GM19238 (cell line): ENCODE measurements around the gene FLACC1.
"Not testable (repeated sequence)": the region's sequence is repeated elsewhere in the genome, so short reads cannot be mapped to it uniquely, and the experiment has no call there.

Source experiments
- DNase-seq: peaks from one replicate; pipeline ENCODE4 v3.0.0; 2011; ENCODE audit warnings: low spot score; ENCODE audit not compliant: insufficient read length

The FLACC1 gene

GRCh38 chr2:201349601-201350000 is 7.5 kb downstream of the FLACC1 start:
- DNase-seq = no peak

- DNase-seq = no peak
Observed at GRCh38 chr2:201348758-201349157, 8.4 kb downstream of the FLACC1 start.

GRCh38 chr2:201347138-201347537 is 10.0 kb downstream of the FLACC1 start:
- DNase-seq = no peak

GRCh38 chr2:201345625-201346213 is 11.4 kb downstream of the FLACC1 start:
- no peak for DNase-seq

GRCh38 chr2:201344663-201345366 is 12.3 kb downstream of the FLACC1 start:
- DNase-seq = peak; percentile 42

GRCh38 chr2:201343559-201343958 is 13.6 kb downstream of the FLACC1 start:
- DNase-seq = no peak

GRCh38 chr2:201342923-201343322 is 14.2 kb downstream of the FLACC1 start:
- no peak for DNase-seq

- DNase-seq = no peak
Observed at GRCh38 chr2:201329409-201329808, 27.7 kb downstream of the FLACC1 start.

GRCh38 chr2:201327678-201328077 is 29.5 kb downstream of the FLACC1 start:
- DNase-seq = no peak

- no peak for DNase-seq
Observed at GRCh38 chr2:201322772-201323171, 34.4 kb downstream of the FLACC1 start.

- DNase-seq = no peak
Observed at GRCh38 chr2:201320701-201321100, 36.4 kb downstream of the FLACC1 start.

- DNase-seq = no peak
Observed at GRCh38 chr2:201320257-201320656, 36.9 kb downstream of the FLACC1 start.

GRCh38 chr2:201319511-201319910 is 37.6 kb downstream of the FLACC1 start:
- no peak for DNase-seq

- no peak for DNase-seq
Observed at GRCh38 chr2:201313362-201313761, 43.8 kb downstream of the FLACC1 start.

- no peak for DNase-seq
Observed at GRCh38 chr2:201308914-201309313, 48.2 kb downstream of the FLACC1 start.

GRCh38 chr2:201307876-201308275 is 49.3 kb downstream of the FLACC1 start:
- no peak for DNase-seq

GRCh38 chr2:201299929-201300328 is 57.2 kb downstream of the FLACC1 start:
- DNase-seq = not testable (repeated sequence)

GRCh38 chr2:201298462-201299052 is 58.6 kb downstream of the FLACC1 start:
- no peak for DNase-seq

GRCh38 chr2:201290457-201291148 is 66.5 kb downstream of the FLACC1 start:
- not testable (repeated sequence) for DNase-seq

- DNase-seq = no peak
Observed at GRCh38 chr2:201285499-201285898, 71.6 kb downstream of the FLACC1 start.

GRCh38 chr2:201280191-201281040 is 76.7 kb downstream of the FLACC1 start:
- DNase-seq = no peak
